ENCODE data around the gene NEGR1.

DNA sequence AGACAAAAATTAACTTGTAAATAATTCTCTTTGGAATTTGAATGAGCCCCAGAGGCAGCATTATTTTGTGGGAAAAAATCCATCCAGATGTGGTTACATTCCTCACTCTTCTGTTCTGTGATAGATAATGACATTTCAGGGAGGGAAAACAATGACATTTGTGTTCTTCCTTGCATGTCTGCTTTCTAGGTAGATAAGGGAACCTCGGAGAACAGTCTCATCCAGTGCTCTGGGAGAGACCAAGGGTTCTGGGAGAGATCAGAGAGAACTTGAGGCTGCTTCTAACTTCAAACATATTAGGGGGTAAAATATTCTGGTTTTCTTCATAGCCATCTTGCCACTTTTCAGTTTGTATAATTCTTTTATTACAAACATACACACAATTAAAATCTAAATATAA lies 269.2 kb downstream of the NEGR1 start:
- TF ChIP-seq, protein P1, sequence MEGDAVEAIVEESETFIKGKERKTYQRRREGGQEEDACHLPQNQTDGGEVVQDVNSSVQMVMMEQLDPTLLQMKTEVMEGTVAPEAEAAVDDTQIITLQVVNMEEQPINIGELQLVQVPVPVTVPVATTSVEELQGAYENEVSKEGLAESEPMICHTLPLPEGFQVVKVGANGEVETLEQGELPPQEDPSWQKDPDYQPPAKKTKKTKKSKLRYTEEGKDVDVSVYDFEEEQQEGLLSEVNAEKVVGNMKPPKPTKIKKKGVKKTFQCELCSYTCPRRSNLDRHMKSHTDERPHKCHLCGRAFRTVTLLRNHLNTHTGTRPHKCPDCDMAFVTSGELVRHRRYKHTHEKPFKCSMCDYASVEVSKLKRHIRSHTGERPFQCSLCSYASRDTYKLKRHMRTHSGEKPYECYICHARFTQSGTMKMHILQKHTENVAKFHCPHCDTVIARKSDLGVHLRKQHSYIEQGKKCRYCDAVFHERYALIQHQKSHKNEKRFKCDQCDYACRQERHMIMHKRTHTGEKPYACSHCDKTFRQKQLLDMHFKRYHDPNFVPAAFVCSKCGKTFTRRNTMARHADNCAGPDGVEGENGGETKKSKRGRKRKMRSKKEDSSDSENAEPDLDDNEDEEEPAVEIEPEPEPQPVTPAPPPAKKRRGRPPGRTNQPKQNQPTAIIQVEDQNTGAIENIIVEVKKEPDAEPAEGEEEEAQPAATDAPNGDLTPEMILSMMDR (IDR thresholded peaks at IDR 0.05): no peak
- TF ChIP-seq POLR2A (IDR thresholded peaks at IDR 0.05): no peak

All from heart left ventricle (tissue), 13 donors.